Panc1 (cell line): Measurements from ENCODE around the gene TNRC18.
"Not testable (repeated sequence)": the region's sequence is repeated elsewhere in the genome, so short reads cannot be mapped to it uniquely, and the experiment has no call there.

ENCODE experiments used
- POLR2AphosphoS5 ChIP-seq: IDR thresholded peaks from 2 replicates; pipeline ENCODE4 v1.6.1; 2012; ENCODE audit warnings: mild to moderate bottlenecking, low read depth, low read length, moderate library complexity
- TCF7L2 ChIP-seq: IDR thresholded peaks from 2 replicates; pipeline ENCODE4 v1.6.1; 2011; ENCODE audit warnings: mild to moderate bottlenecking, low read depth, low read length, inconsistent platforms
- TF ChIP-seq, protein P1 (sequence below): fragments of 450-650 bp; IDR thresholded peaks from 2 replicates; pipeline ENCODE4 v1.5.1; 2017; ENCODE audit warnings: mild to moderate bottlenecking
- TF ChIP-seq, protein P2 (sequence below), 2 experiments: IDR thresholded peaks; 2 replicates each; pipeline ENCODE4 v1.6.1; 2011 to 2012; ENCODE audit warnings: low read depth in 2 of 2, control low read depth in 1 of 2, low read length in 1 of 2, mild to moderate bottlenecking in 1 of 2, moderate library complexity in 1 of 2; ENCODE audit not compliant: insufficient read depth in 1 of 2

DNA sequence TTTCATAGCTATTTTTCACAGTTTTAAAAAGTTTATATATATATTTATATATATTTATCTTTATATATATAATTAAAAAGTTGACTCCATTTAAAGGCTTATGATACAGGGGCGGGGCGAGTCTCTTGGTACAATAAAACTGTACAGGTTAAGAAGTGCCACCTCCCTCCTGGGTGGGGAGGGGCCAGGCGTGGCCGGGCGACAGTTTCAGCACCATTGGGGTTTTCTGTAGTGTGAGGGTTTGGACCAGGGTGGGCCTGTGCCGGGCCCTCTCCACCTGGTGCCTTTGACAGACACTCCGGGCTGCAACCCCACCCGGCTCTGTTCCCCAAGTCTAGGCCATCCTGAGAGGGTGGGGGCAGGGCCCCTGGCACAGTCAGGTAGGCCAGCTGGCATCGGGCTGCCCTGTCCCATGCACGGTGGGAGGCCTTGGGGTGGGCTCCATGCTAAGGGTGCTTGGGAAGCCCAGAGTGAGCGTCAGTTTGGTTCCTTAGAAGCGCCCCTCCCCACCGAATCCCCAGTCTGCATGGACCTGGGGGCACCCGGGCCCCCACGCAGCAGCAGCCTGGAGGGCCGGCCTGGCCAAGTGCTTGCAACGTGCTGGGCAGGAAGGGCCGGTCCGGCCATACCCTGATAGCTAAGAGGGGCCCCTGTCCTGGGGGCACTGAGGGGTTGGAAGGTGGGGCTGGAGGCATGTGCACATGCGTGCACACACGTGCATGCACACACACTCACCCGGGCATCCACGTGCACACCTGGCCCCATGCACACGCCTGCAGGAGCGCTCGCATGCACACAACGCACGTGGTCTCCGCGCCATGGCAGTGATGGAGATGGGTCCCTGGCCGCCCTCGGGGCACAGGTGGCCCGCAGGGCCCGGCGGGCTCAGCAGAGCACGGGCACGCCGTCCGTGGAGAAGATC lies 116.2 kb downstream of the TNRC18 start:
- TF ChIP-seq, protein P1, sequence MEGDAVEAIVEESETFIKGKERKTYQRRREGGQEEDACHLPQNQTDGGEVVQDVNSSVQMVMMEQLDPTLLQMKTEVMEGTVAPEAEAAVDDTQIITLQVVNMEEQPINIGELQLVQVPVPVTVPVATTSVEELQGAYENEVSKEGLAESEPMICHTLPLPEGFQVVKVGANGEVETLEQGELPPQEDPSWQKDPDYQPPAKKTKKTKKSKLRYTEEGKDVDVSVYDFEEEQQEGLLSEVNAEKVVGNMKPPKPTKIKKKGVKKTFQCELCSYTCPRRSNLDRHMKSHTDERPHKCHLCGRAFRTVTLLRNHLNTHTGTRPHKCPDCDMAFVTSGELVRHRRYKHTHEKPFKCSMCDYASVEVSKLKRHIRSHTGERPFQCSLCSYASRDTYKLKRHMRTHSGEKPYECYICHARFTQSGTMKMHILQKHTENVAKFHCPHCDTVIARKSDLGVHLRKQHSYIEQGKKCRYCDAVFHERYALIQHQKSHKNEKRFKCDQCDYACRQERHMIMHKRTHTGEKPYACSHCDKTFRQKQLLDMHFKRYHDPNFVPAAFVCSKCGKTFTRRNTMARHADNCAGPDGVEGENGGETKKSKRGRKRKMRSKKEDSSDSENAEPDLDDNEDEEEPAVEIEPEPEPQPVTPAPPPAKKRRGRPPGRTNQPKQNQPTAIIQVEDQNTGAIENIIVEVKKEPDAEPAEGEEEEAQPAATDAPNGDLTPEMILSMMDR = not testable (repeated sequence)
- TF ChIP-seq, protein P2, sequence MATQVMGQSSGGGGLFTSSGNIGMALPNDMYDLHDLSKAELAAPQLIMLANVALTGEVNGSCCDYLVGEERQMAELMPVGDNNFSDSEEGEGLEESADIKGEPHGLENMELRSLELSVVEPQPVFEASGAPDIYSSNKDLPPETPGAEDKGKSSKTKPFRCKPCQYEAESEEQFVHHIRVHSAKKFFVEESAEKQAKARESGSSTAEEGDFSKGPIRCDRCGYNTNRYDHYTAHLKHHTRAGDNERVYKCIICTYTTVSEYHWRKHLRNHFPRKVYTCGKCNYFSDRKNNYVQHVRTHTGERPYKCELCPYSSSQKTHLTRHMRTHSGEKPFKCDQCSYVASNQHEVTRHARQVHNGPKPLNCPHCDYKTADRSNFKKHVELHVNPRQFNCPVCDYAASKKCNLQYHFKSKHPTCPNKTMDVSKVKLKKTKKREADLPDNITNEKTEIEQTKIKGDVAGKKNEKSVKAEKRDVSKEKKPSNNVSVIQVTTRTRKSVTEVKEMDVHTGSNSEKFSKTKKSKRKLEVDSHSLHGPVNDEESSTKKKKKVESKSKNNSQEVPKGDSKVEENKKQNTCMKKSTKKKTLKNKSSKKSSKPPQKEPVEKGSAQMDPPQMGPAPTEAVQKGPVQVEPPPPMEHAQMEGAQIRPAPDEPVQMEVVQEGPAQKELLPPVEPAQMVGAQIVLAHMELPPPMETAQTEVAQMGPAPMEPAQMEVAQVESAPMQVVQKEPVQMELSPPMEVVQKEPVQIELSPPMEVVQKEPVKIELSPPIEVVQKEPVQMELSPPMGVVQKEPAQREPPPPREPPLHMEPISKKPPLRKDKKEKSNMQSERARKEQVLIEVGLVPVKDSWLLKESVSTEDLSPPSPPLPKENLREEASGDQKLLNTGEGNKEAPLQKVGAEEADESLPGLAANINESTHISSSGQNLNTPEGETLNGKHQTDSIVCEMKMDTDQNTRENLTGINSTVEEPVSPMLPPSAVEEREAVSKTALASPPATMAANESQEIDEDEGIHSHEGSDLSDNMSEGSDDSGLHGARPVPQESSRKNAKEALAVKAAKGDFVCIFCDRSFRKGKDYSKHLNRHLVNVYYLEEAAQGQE (IDR thresholded peaks at IDR 0.05; ENCODE audit: insufficient read depth in 1 of 2, low read depth in 2 of 2, low read length in 1 of 2) = not testable (repeated sequence)
- TF ChIP-seq POLR2AphosphoS5, TCF7L2: not testable (repeated sequence)
